Ovary (tissue), 3 donors: ENCODE results near the gene CYTH2.

Experiments
- CTCF ChIP-seq, 3 donors: fragments of 450-650 bp in 2 of 3; fragments of 200-600 bp in 1 of 3; IDR thresholded peaks; one replicate each; pipeline versions ENCODE4 v1.5.1 to v1.8.0; 2016 to 2022; ENCODE audit warnings: antibody characterized with exemption in 3 of 3, mild to moderate bottlenecking in 1 of 3
- EP300 ChIP-seq: sonication (generic); formaldehyde crosslinking; IDR thresholded peaks from one replicate; pipeline ENCODE4 v1.6.1; 2017; ENCODE audit warnings: antibody characterized with exemption
- POLR2A ChIP-seq: fragments of 450-650 bp; IDR thresholded peaks from one replicate; pipeline ENCODE4 v1.6.1; 2017; ENCODE audit warnings: antibody characterized with exemption, mild to moderate bottlenecking, moderate library complexity
- donor health status: DM: no; HTN: no; CAD: no.

GRCh38 chr19:48511800-48512503, 42.8 kb downstream of the CYTH2 start, which contains the start of gene LMTK3:
- TF ChIP-seq POLR2A (no peak), CTCF (IDR thresholded peaks at IDR 0.05) (no peak), EP300 (no peak)
